Measurements from ENCODE around the gene UBE2E2.

DNA sequence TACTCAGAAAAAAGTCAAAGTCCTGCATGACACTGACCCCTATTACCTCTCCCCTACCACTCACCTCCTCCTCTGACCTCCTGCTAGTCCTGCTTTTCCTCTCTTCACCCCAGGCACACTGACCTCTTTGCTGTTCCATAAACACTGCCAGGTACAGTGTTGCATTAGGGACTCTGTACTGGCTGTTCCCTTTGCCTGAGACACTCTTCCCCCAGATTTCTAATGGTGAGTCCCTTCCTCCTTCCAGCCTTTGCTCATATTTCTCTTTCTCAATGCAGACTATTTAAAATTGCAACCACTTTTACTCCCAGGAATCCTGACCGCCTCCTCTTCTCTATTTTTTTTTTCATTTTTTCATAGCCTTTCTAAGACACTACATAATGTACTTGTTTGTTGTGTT is 36.3 kb upstream of the UBE2E2 start:
- TF ChIP-seq, protein P1, sequence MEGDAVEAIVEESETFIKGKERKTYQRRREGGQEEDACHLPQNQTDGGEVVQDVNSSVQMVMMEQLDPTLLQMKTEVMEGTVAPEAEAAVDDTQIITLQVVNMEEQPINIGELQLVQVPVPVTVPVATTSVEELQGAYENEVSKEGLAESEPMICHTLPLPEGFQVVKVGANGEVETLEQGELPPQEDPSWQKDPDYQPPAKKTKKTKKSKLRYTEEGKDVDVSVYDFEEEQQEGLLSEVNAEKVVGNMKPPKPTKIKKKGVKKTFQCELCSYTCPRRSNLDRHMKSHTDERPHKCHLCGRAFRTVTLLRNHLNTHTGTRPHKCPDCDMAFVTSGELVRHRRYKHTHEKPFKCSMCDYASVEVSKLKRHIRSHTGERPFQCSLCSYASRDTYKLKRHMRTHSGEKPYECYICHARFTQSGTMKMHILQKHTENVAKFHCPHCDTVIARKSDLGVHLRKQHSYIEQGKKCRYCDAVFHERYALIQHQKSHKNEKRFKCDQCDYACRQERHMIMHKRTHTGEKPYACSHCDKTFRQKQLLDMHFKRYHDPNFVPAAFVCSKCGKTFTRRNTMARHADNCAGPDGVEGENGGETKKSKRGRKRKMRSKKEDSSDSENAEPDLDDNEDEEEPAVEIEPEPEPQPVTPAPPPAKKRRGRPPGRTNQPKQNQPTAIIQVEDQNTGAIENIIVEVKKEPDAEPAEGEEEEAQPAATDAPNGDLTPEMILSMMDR (IDR thresholded peaks at IDR 0.05) = no peak
- TF ChIP-seq POLR2A (IDR thresholded peaks at IDR 0.05) = no peak
- TF ChIP-seq EP300 (IDR thresholded peaks at IDR 0.05) = no peak

All from ovary (tissue), 3 donors.